T-helper 22 cell (primary cell): ENCODE data around the gene ZNF644.
"Not testable (repeated sequence)": the region's sequence is repeated elsewhere in the genome, so short reads cannot be mapped to it uniquely, and the experiment has no call there.

Experiments
- DNase-seq: peaks from one replicate; pipeline ENCODE4 v3.0.0-alpha.2; 2020; ENCODE audit warnings: low read depth

The ZNF644 gene

DNA sequence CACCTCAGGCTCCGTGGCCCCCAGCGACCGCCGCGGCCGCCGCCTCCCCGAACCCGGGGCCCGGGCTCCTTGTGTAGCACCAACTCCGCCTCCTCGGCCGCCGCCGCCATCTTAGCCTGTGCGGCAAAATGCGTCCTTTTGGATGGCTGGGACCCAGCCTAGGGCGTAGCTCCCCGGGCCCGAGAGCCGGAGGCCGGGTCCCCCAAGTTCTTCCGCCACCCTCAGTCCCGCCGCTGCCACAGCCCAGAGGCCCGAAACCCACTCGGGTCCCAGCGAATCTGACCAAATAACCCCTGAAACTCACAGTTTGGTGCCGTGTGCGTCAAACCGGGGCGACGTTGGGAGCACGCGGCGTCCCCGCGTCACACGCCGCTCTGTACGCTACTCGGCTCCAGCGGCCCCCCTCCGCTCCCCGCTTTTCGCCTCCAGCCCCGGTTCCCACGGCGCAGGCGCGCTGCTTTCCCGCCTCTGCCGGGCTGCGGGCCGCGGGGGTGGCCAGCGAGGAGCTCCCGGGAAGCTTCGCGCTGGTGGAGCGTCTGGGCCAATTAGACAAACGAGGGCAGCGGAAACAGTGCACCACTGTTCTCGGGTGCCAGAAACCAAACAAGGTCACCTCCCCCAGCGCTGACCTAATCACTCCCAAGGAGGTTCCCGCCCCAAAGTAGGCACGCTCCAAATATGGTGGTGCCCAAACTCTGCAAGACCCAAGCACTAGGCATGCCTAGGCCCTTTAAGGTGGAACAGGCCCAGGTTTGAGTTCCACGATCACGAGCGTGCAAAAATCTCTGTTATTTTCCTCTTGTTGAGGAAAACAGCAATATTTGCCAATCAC lies at the start of gene ZNF644:
ZNF644 (minus strand) TSS at position 350 of the 832 bp plus-strand sequence. CDS start 39,682 bp downstream, outside the sequence.
- peak; percentile 88 for DNase-seq

GRCh38 chr1:91070298-91070697 lies 48.5 kb upstream of the ZNF644 start:
- DNase-seq: no peak

DNA sequence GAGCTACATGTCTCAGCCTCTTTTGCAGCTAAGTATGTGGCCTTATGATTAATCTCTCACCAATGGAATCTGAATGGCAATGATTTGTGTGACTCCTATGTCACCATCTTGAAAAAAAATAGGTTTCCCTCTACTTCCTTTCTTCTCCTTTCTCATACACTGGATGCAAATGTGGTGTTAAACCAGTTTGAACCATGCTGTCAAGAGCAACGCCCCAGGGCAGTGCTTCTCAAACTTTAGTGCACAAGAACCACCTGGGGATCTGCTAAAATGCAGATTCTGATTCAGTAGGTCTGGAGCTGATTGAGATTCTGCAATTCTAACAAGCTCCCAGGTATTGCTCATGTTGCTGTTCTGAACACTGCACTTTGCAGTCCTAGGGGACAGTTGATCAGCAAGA lies 44.7 kb upstream of the ZNF644 start:
- no peak for DNase-seq

GRCh38 chr1:91065337-91065736 lies 43.5 kb upstream of the ZNF644 start:
- no peak for DNase-seq

DNA sequence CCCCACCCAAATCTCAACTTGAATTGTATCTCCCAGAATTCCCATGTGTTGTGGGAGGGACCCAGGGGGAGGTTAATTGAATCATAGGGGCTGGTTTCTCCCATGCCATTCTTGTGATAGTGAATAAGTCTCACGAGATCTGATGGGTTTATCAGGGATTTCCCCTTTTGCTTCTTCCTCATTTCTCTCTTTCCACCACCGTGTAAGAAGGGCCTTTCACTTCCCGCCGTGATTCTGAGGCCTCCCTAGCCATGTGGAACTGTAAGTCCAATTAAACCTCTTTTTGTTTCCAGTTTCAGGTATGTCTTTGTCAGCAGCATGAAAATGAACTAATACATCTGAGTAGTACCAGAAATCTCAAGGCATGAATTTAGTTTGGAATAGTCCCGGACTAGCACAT lies 41.6 kb upstream of the ZNF644 start:
- not testable (repeated sequence) for DNase-seq

DNA sequence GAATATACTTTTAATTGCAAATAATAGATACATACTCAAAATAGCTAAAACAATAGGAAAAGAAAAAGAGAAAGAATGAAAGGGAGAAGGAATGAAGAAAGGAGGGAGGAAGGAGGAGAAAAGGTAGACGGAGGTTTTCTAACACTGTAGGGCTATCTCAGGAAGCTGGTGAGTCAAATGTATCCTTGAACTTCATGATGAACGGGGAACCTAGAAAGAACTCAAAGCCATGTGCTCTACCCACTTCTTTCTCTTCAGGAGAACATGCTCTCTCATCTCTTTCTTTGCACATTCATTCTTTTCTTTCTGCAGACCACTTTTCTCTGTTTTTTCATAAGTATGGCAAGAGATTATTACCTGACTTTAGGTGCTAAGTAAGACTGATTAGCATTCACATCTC lies 37.3 kb upstream of the ZNF644 start:
- no peak for DNase-seq

GRCh38 chr1:91057784-91058183 lies 35.9 kb upstream of the ZNF644 start:
- no peak for DNase-seq

DNA sequence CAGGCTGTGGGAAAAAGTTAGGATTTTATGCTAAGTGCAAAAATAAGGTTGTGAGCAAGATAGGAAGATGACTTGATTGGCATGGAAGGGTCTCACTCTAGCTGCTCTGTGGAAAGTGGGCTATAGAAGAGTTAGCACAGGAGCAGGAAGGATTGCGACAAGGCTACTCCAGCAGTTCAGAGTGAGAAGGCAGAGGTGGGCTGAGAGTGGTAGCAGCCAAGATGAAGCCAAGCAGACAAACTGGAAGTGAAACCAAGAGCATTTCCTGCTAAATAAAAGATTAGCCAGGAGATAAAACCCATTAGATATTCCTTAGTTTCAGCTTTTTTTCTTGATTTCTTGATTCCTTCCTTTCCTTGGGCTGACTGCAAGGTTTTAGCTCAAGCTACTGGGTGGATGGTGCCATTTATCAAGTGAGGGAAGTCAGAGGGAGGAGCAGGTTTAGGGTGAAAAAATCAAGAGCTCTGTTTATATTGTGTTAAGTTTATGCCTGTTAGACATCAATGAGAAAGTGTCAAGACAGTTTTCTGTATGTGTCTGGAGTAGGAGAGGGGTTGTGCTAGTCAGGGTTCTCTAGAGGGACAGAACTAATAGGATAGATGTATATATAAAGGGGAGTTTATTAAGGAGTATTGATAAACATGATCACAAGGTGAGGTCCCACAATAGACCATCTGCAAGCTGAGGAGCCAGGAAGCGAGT lies 33.1 kb upstream of the ZNF644 start:
- DNase-seq: no peak

DNA sequence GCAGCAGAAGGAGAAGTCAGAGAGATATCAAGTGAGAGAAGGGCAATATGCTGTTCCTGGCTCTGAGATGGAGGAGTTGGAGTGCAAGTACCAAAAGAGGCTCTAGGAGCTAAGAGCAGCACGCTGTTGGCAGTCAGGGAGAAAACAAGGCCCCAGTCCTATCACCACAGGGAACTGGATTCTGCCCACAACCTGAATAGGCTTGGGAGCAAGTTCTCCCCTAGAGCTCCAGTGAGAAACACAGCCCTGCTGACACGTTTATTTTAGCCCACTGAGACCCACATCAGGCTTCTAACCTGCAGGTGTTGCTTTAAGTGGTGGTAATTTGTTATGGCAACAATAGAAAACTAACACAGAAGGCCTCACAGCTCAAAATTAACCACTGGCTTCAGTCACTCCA lies 31.8 kb upstream of the ZNF644 start:
- no peak for DNase-seq

GRCh38 chr1:91049551-91049950 lies 27.7 kb upstream of the ZNF644 start:
- not testable (repeated sequence) for DNase-seq

GRCh38 chr1:91046766-91047165 lies 24.9 kb upstream of the ZNF644 start:
- no peak for DNase-seq

DNA sequence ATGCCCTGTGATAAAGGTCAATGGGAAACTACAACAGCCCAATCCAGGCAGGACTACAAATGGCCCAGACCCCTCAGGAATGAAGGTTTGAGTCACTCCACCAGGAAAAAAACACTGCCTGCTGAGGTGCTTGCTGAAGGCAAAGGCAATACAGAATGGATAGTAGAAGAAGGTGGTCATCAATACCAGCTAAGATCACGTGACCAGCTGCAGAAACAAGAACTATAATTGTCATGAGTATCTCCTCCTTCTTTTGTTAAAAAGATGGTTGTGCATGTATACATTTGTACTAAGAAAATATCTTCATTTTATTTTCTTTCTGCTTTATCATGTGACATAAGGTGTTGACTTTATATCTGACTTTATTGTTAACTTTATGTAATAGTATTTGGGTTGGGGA lies 23.4 kb upstream of the ZNF644 start:
- DNase-seq: no peak

DNA sequence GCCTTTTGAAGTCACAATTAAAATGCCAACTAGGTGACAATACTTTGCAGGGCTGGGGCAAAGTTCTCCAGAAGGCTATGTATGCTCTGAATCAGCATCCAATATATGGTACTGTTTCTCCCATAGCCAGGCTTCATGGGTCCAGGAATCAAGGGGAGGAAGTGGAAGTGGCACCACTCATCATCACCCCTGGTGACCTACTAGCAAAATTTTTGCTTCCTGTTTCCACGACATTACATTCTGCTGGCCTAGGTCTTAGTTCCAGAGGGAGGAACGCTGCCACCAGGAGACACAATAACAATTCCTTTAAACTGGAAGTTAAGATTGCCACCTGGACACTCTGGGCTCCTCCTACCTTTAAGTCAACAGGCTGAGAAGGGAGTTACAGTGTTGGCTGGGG lies 22.9 kb upstream of the ZNF644 start:
- DNase-seq: not testable (repeated sequence)

GRCh38 chr1:91042372-91042771 lies 20.5 kb upstream of the ZNF644 start:
- not testable (repeated sequence) for DNase-seq

GRCh38 chr1:91038582-91038981 lies 16.7 kb upstream of the ZNF644 start:
- DNase-seq: no peak

GRCh38 chr1:91036894-91037829 lies 15.3 kb upstream of the ZNF644 start:
- no peak for DNase-seq

GRCh38 chr1:91032349-91032748 lies 10.5 kb upstream of the ZNF644 start:
- DNase-seq: no peak

GRCh38 chr1:91031081-91031480 lies 9.2 kb upstream of the ZNF644 start:
- no peak for DNase-seq

DNA sequence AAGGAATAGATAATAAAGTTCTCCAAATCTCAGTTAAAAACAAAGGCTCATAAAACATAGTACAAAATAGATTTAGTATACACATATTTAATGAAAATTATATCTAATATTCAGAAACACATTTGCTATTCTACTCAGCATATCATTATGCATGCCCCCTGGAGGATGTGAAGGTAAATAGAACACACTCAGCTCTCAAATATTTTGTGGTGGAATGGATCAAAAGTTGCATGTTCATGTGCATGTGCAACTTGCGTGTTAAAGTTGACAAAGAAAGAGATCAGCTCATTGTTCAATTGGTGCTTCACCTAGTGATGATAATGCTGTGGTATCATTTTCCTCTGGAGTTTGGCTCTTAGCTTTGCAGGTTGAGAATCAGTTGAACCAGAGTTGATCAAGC lies 4.9 kb upstream of the ZNF644 start:
- no peak for DNase-seq

DNA sequence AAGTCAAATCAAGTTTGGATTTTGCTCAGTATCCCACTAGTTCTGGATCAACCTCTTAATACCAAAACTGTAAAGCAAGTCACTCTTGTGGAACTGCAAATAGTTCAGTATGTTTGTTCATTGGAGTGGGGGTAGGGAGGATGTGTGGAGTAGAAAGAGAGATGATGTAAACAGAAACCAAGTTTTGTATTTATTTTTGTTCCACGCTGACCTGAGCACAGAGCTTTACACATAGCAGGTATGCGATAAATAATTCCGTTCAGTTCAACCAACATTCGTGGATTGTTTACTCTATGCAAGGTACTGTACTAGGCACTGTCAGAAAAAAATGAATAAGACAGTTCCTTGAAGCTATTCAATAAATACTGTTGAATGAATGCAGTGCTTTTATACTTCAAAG lies 4.5 kb upstream of the ZNF644 start:
- DNase-seq: no peak

- DNase-seq: no peak
Observed at GRCh38 chr1:91024481-91025119, 2.8 kb upstream of the ZNF644 start.

GRCh38 chr1:91022518-91022929 lies 689 bp upstream of the ZNF644 start:
- no peak for DNase-seq
